Activated naive CD4-positive, alpha-beta T cell treated with anti-CD3 and anti-CD28 coated beads, Interleukin-2, amount 50 U/mL, for 16 hours (primary cell): Measurements from ENCODE around the gene ARSA.
"Not testable (repeated sequence)": the region's sequence is repeated elsewhere in the genome, so short reads cannot be mapped to it uniquely, and the experiment has no call there.

Experiments
- DNase-seq: peaks from one replicate; pipeline ENCODE4 v3.0.0-alpha.2; 2020

The ARSA gene

GRCh38 chr22:50654664-50655063 is 26.7 kb upstream of the ARSA start:
- DNase-seq: not testable (repeated sequence)

- no peak for DNase-seq
These were observed 25.3 kb upstream of the ARSA start for GRCh38 chr22:50653256-50653655.

- not testable (repeated sequence) for DNase-seq
These were observed 15.8 kb upstream of the ARSA start for GRCh38 chr22:50643821-50644101.

- DNase-seq: not testable (repeated sequence)
These were observed 15.3 kb upstream of the ARSA start for GRCh38 chr22:50643021-50643820.

- no peak for DNase-seq
These were observed 14.0 kb upstream of the ARSA start for GRCh38 chr22:50641696-50642607.

- DNase-seq: no peak
These were observed 13.1 kb upstream of the ARSA start for GRCh38 chr22:50640857-50641647.

- DNase-seq: not testable (repeated sequence)
These were observed 12.3 kb upstream of the ARSA start for GRCh38 chr22:50640296-50640695.

GRCh38 chr22:50635591-50635990 is 7.6 kb upstream of the ARSA start:
- DNase-seq: no peak

- no peak for DNase-seq
These were observed 5.8 kb upstream of the ARSA start for GRCh38 chr22:50633771-50634170.

- DNase-seq: no peak
These were observed 5.1 kb upstream of the ARSA start for GRCh38 chr22:50633086-50633485.

- no peak for DNase-seq
These were observed 2.4 kb upstream of the ARSA start for GRCh38 chr22:50630376-50630775.

GRCh38 chr22:50628543-50629134 is 687 bp upstream of the ARSA start:
- no peak for DNase-seq

- DNase-seq: no peak
These were observed 906 bp downstream of the ARSA start for GRCh38 chr22:50626850-50627641.

GRCh38 chr22:50626314-50626849 is 1.6 kb downstream of the ARSA start:
- DNase-seq: no peak

- no peak for DNase-seq
These were observed 2.2 kb downstream of the ARSA start for GRCh38 chr22:50625568-50626313.

GRCh38 chr22:50625131-50625567 is 2.8 kb downstream of the ARSA start:
- DNase-seq: no peak

- no peak for DNase-seq
These were observed 3.4 kb downstream of the ARSA start for GRCh38 chr22:50624347-50625130.

- no peak for DNase-seq
These were observed 5.1 kb downstream of the ARSA start for GRCh38 chr22:50622723-50623327.

- no peak for DNase-seq
These were observed 5.8 kb downstream of the ARSA start for GRCh38 chr22:50621948-50622722.
